Effector CD4-positive, alpha-beta T cell (primary cell): ENCODE results near the gene SLC39A9.
"Not testable (repeated sequence)": the region's sequence is repeated elsewhere in the genome, so short reads cannot be mapped to it uniquely, and the experiment has no call there.

ENCODE experiments used
- DNase-seq: peaks from one replicate; pipeline ENCODE4 v3.0.0-alpha.2; 2020

Gene SLC39A9

GRCh38 chr14:69428289-69428998 is 30.0 kb downstream of the SLC39A9 start:
- no peak for DNase-seq

- DNase-seq: no peak
These were observed 31.2 kb downstream of the SLC39A9 start for GRCh38 chr14:69429643-69430042.

GRCh38 chr14:69430306-69430939 is 31.9 kb downstream of the SLC39A9 start:
- DNase-seq: no peak

- no peak for DNase-seq
These were observed 33.9 kb downstream of the SLC39A9 start for GRCh38 chr14:69432364-69432763.

- no peak for DNase-seq
These were observed 41.2 kb downstream of the SLC39A9 start for GRCh38 chr14:69439521-69440270.

- DNase-seq: no peak
These were observed 43.5 kb downstream of the SLC39A9 start for GRCh38 chr14:69441948-69442347.

GRCh38 chr14:69443296-69443805 is 44.9 kb downstream of the SLC39A9 start:
- no peak for DNase-seq

GRCh38 chr14:69449216-69449615 is 50.7 kb downstream of the SLC39A9 start:
- DNase-seq: no peak

- DNase-seq: no peak
These were observed 53.4 kb downstream of the SLC39A9 start for GRCh38 chr14:69451941-69452340.

GRCh38 chr14:69458350-69458749 is 59.9 kb downstream of the SLC39A9 start:
- no peak for DNase-seq

- DNase-seq: no peak
These were observed 60.6 kb downstream of the SLC39A9 start for GRCh38 chr14:69459122-69459521.

- peak; percentile 17 for DNase-seq
These were observed 61.7 kb downstream of the SLC39A9 start for GRCh38 chr14:69460093-69460701.

GRCh38 chr14:69464379-69464778 is 65.9 kb downstream of the SLC39A9 start:
- DNase-seq: no peak

- DNase-seq: no peak
These were observed 66.3 kb downstream of the SLC39A9 start for GRCh38 chr14:69464829-69465228.

GRCh38 chr14:69468949-69469348 is 70.5 kb downstream of the SLC39A9 start:
- no peak for DNase-seq

- DNase-seq: no peak
These were observed 72.9 kb downstream of the SLC39A9 start for GRCh38 chr14:69471436-69471835.

GRCh38 chr14:69471916-69472315 is 73.4 kb downstream of the SLC39A9 start:
- no peak for DNase-seq

GRCh38 chr14:69473260-69473659 is 74.8 kb downstream of the SLC39A9 start:
- no peak for DNase-seq

GRCh38 chr14:69473946-69474345 is 75.5 kb downstream of the SLC39A9 start:
- DNase-seq: no peak

GRCh38 chr14:69475194-69475818 is 76.8 kb downstream of the SLC39A9 start:
- no peak for DNase-seq

GRCh38 chr14:69476824-69477450 is 78.4 kb downstream of the SLC39A9 start:
- DNase-seq: not testable (repeated sequence)

GRCh38 chr14:69478055-69478454 is 79.6 kb downstream of the SLC39A9 start:
- not testable (repeated sequence) for DNase-seq
